K562 (cell line): ENCODE data around the gene PARD3. TPM values are rescaled to one million over a fixed set of nuclear protein-coding genes. Genes with fewer than 3 reads are reported as not detected.

Experiments used
- ATAC-seq: fragments of 200-7000 bp; cut with Tn5 transposase; 3 replicates; pipeline ENCODE4 v1.9.1; 2020; ENCODE audit warnings: moderate library complexity
- BruUV-seq: library from RNA; stranded (reverse); fragments of 400-500 nt; replicated peaks from 2 replicates; lab custom pipeline; 2021; lab: Mats Ljungman, UMichigan
- CTCF ChIA-PET: fragments of 300-600 bp; formaldehyde crosslinking; extraction: SDS; loops from one replicate; lab custom pipeline; 2021; ENCODE audit warnings: low intra/inter-chr PET ratio; lab: Yijun Ruan, JAX
- POLR2A ChIA-PET: fragments of 300-600, 350-650 bp; sonication (Branson Sonifier 250); formaldehyde crosslinking; extraction: SDS; loops from one replicate; lab custom pipeline; 2021; ENCODE audit warnings: antibody characterized with exemption, inconsistent platforms; lab: Yijun Ruan, JAX
- DNase-seq, 4 experiments: peaks; one replicate each; pipeline versions ENCODE4 v3.0.0 to v3.0.0-alpha.2; 2011 to 2018; ENCODE audit warnings: low spot score in 3 of 4, mixed read lengths in 3 of 4; ENCODE audit errors: extremely low read depth in 1 of 4
- FAIRE-seq: peaks from 2 replicates; lab custom pipeline; 2011; peaks lifted over from hg19 to GRCh38; lab: Jason Lieb, UNC
- H2AFZ ChIP-seq: 2 replicates; pipeline ENCODE4 v1.6.0; 2011; ENCODE audit warnings: low read depth, low read length, control low read depth, inconsistent platforms
- H3K27ac ChIP-seq: fragments of 200-600 bp; 3 replicates; pipeline ENCODE4 v1.8.0; 2011; ENCODE audit warnings: low read depth, mild to moderate bottlenecking, control low read depth, inconsistent platforms, low read length, moderate library complexity, mixed read lengths; ENCODE audit errors: extremely low read depth
- H3K27me3 ChIP-seq, 2 experiments: fragments of 300-600 bp in 1 of 2; 2 replicates in 1 of 2; 3 replicates in 1 of 2; pipeline versions ENCODE4 v1.6.0 to v1.8.0; 2011; ENCODE audit warnings: inconsistent platforms in 2 of 2, low read length in 2 of 2, mild to moderate bottlenecking in 1 of 2, mixed read lengths in 1 of 2, moderate library complexity in 1 of 2; ENCODE audit not compliant: control insufficient read depth in 2 of 2, insufficient read depth in 2 of 2
- H3K36me3 ChIP-seq: fragments of 300-600 bp; 3 replicates; pipeline ENCODE4 v1.8.0; 2011; ENCODE audit warnings: mild to moderate bottlenecking, low read length, inconsistent platforms; ENCODE audit not compliant: control insufficient read depth, insufficient read depth
- H3K4me1 ChIP-seq, 2 experiments: fragments of 200-600 bp in 1 of 2; replicated peaks in 1 of 2; 2 replicates in 1 of 2; 3 replicates in 1 of 2; pipeline versions ENCODE4 v1.5.1 to v1.8.0; 2011; ENCODE audit warnings: inconsistent platforms in 2 of 2, low read length in 2 of 2, mild to moderate bottlenecking in 1 of 2, mixed read lengths in 1 of 2, moderate library complexity in 1 of 2; ENCODE audit not compliant: control insufficient read depth in 2 of 2, insufficient read depth in 2 of 2
- H3K4me2 ChIP-seq: 2 replicates; pipeline ENCODE4 v1.6.1; 2011; ENCODE audit warnings: low read length, control low read depth, inconsistent platforms, mixed read lengths; ENCODE audit not compliant: insufficient read depth
- H3K4me3 ChIP-seq: fragments of 200-600 bp; sonication (generic), shearing (Covaris generic); 2 replicates; pipeline ENCODE4 v1.5.1; 2016; ENCODE audit warnings: control low read depth, inconsistent platforms
- H3K79me2 ChIP-seq: fragments of 200-600 bp; 3 replicates; pipeline ENCODE4 v1.8.0; 2011; ENCODE audit warnings: low read length, inconsistent platforms; ENCODE audit not compliant: control insufficient read depth, insufficient read depth
- H3K9ac ChIP-seq, 2 experiments: 2 replicates each; pipeline versions ENCODE4 v1.6.0 to v1.6.1; 2011; ENCODE audit warnings: low read depth in 2 of 2, low read length in 2 of 2, control low read depth in 1 of 2, inconsistent platforms in 1 of 2, mild to moderate bottlenecking in 1 of 2, mixed read lengths in 1 of 2; ENCODE audit not compliant: insufficient read depth in 1 of 2
- H3K9me1 ChIP-seq: one replicate; pipeline ENCODE4 v1.6.0; 2011; ENCODE audit warnings: inconsistent platforms, mild to moderate bottlenecking, low read length, moderate library complexity; ENCODE audit not compliant: control insufficient read depth, insufficient read depth
- H3K9me3 ChIP-seq: replicated peaks from 2 replicates; pipeline ENCODE4 v1.5.1; 2011; ENCODE audit warnings: low read depth, low read length, inconsistent platforms; ENCODE audit not compliant: control insufficient read depth, insufficient read depth
- H4K20me1 ChIP-seq: replicated peaks from 2 replicates; pipeline ENCODE4 v1.6.1; 2011; ENCODE audit warnings: low read length, inconsistent platforms, mixed read lengths; ENCODE audit not compliant: control insufficient read depth, insufficient read depth
- KLF10 ChIP-seq: fragments of 250-450 bp; sonication (Bioruptor Pico); IDR thresholded peaks from 2 replicates; pipeline ENCODE4 v1.6.1; 2021; ENCODE audit warnings: matching md5 sums
- PURB ChIP-seq: sonication (generic); formaldehyde crosslinking; IDR thresholded peaks from 2 replicates; pipeline ENCODE4 v1.9.0; 2021; ENCODE audit warnings: low read depth, mild to moderate bottlenecking, missing genetic modification reagents
- RBM17 ChIP-seq: fragments of 200-400 bp; formaldehyde crosslinking; IDR thresholded peaks from 2 replicates; pipeline ENCODE4 v1.6.1; 2017; ENCODE audit warnings: low read depth, mild to moderate bottlenecking, low read length, borderline replicate concordance
- TGIF2 ChIP-seq: sonication (generic); formaldehyde crosslinking; IDR thresholded peaks from 2 replicates; pipeline ENCODE4 v1.8.1; 2022; ENCODE audit warnings: mild to moderate bottlenecking, missing genetic modification reagents, moderate library complexity
- ZBTB2 ChIP-seq: fragments of 450-650 bp; IDR thresholded peaks from 2 replicates; pipeline ENCODE4 v1.6.1; 2016; ENCODE audit warnings: antibody characterized with exemption
- ZNF165 ChIP-seq: fragments of 250-450 bp; sonication (Bioruptor Pico); IDR thresholded peaks from 2 replicates; pipeline ENCODE4 v1.4.0; 2020; ENCODE audit warnings: borderline replicate concordance
- ZNF263 ChIP-seq: sonication (generic); formaldehyde crosslinking; IDR thresholded peaks from 2 replicates; pipeline ENCODE4 v1.8.0; 2022; ENCODE audit warnings: mild to moderate bottlenecking, missing genetic modification reagents, borderline replicate concordance
- WGBS: fragments of 100-300 bp; shearing (Covaris generic); methylation state at CpG from one replicate; pipeline ENCODE4 v1.1.6; 2016; ENCODE audit warnings: low coverage, mixed read lengths; ENCODE audit not compliant: insufficient coverage; ENCODE audit errors: missing lambda C conversion rate; 5-methylcytosine and 5-hydroxymethylcytosine counted together
- in situ Hi-C: fragments of 300-500 bp; cut with MboI; formaldehyde crosslinking; loops from 4 replicates; pipeline ENCODE4 v1.15.0; 2018; ENCODE audit warnings: inconsistent platforms, mixed read lengths
- intact Hi-C: fragments of 100-400 bp; cut with micrococcal nuclease; formaldehyde crosslinking; loops from 2 replicates; pipeline ENCODE4 v1.14.2; 2022
- polyA plus RNA-seq, 8 experiments: library from polyadenylated mRNA; depleted of rRNA in 4 of 8; stranded (reverse) in 5 of 8; unstranded in 3 of 8; fragments of >200 nt; fragmentation: Nextera tagmentation in 2 of 8; fragmentation: Illumina TruSeq in 1 of 8; extraction: Ambion mirVana in 2 of 8; extraction: Trizol in 1 of 8; gene quantifications; 2 replicates each; pipeline versions ENCODE4 v1.2.1 to v1.2.3, GENCODE V29; 2011 to 2014; ENCODE audit warnings: inconsistent platforms in 1 of 8, missing spikeins in 1 of 8
- total RNA-seq, 7 experiments: library from RNA; depleted of rRNA in 6 of 7; stranded (reverse); fragments of >200 nt in 6 of 7; fragmentation: Illumina TruSeq in 2 of 7; extraction: Trizol in 2 of 7; gene quantifications; 2 replicates each; pipeline versions ENCODE4 v1.2.1 to v1.2.3, GENCODE V29; 2011 to 2021; ENCODE audit warnings: low replicate concordance in 1 of 7
- TF ChIP-seq, protein P1 (sequence below): sonication (generic); formaldehyde crosslinking; IDR thresholded peaks from 2 replicates; pipeline ENCODE4 v1.8.0; 2022; ENCODE audit warnings: mild to moderate bottlenecking, missing genetic modification reagents
- TF ChIP-seq, protein P2 (sequence below): fragments of 450-650 bp; formaldehyde crosslinking; IDR thresholded peaks from 2 replicates; pipeline ENCODE4 v1.4.0; 2020; ENCODE audit warnings: mild to moderate bottlenecking, mixed read lengths

PARD3 gene
- total and polyA plus RNA-seq, 9 of the 15 experiments (the other 6 are each of a cell fraction or from before 2014, with no cell fraction given), result 2.7 to 11.7 (median 7.7) TPM

DNA sequence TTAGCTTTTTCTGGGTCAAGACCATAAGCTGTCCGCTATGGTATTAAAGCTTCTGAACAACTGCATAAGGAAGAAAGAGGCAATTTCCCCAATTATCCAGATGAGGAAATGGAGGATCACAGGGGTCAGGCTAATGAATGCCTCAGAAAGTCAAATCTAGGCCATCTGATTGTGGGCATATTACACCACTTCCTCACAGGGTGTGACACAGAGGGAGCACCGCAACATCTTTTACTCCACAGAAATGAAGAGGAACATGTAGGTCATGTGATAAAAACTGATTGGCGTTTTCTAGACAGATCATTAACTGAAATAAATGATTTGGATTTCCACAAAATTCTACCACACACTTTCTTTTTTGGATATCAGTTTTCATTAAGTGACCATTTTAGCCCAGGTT lies 384.4 kb downstream of the PARD3 start (continued):
- TF ChIP-seq RBM17 (no peak), PURB (CRISPR knock-in tag) (no peak), ZBTB2 (no peak), ZNF263 (CRISPR knock-in tag) (peak; percentile 64; the same call in 1 of the 2 replicates)
- TF ChIP-seq, protein P1, sequence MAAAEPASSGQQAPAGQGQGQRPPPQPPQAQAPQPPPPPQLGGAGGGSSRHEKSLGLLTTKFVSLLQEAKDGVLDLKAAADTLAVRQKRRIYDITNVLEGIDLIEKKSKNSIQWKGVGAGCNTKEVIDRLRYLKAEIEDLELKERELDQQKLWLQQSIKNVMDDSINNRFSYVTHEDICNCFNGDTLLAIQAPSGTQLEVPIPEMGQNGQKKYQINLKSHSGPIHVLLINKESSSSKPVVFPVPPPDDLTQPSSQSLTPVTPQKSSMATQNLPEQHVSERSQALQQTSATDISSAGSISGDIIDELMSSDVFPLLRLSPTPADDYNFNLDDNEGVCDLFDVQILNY (CRISPR knock-in tag), result no peak
- TF ChIP-seq, protein P2, sequence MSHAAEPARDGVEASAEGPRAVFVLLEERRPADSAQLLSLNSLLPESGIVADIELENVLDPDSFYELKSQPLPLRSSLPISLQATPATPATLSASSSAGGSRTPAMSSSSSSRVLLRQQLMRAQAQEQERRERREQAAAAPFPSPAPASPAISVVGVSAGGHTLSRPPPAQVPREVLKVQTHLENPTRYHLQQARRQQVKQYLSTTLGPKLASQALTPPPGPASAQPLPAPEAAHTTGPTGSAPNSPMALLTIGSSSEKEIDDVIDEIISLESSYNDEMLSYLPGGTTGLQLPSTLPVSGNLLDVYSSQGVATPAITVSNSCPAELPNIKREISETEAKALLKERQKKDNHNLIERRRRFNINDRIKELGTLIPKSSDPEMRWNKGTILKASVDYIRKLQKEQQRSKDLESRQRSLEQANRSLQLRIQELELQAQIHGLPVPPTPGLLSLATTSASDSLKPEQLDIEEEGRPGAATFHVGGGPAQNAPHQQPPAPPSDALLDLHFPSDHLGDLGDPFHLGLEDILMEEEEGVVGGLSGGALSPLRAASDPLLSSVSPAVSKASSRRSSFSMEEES, result peak; percentile 53

- DNase-seq, result no peak
- intact Hi-C loops, result no loop called here
These were observed 386.6 kb downstream of the PARD3 start for GRCh38 chr10:34428501-34428900.

More at GRCh38 chr10:34428501-34428900, 386.6 kb downstream of the PARD3 start:
- no peak overlapping the region for H3K9ac ChIP-seq
- WGBS, result 12% methylated on average over 3 of the region's 3 CpGs
- H2AFZ ChIP-seq, result no peak overlapping the region
- no peak overlapping the region for H3K27ac ChIP-seq
- CTCF ChIA-PET, result no interaction called here
- H3K9me1 ChIP-seq, result no peaks in the 10 kb centered on the region
- H3K4me3 ChIP-seq, result no peak overlapping the region
- no TSS peak for BruUV-seq
- H3K4me1 ChIP-seq, result no peaks in the 10 kb centered on the region
- FAIRE-seq, result no peak
- no peaks in the 10 kb centered on the region for H3K9me3 ChIP-seq
- in situ Hi-C loops, result no loop called here
- no peaks in the 10 kb centered on the region for H3K36me3 ChIP-seq
- TF ChIP-seq TGIF2 (CRISPR knock-in tag), result no peak
- no peak for TF ChIP-seq KLF10
- no peak for TF ChIP-seq ZNF165 (CRISPR knock-in tag)
- no peak for ATAC-seq
- H3K4me2 ChIP-seq, result no peak overlapping the region
- H3K79me2 ChIP-seq, result no peaks in the 10 kb centered on the region
- H4K20me1 ChIP-seq, result no peaks in the 10 kb centered on the region
- H3K27me3 ChIP-seq, result no peaks in the 10 kb centered on the region
- POLR2A ChIA-PET, result no interaction called here
